Ovary (tissue), 9 donors: ENCODE results near the gene ANKS1B. TPM values are rescaled to one million over a fixed set of nuclear protein-coding genes. Genes with fewer than 3 reads are reported as not detected.

Experiments
- DNase-seq, 5 donors: peaks; one replicate each; pipeline ENCODE4 v3.0.0-alpha.2; 2019 to 2020
- H3K27ac ChIP-seq, 2 donors: fragments of 200-600 bp; one replicate each; pipeline versions ENCODE4 v1.5.1 to v1.8.0; 2019 to 2022
- H3K27me3 ChIP-seq: fragments of 200-600 bp; one replicate; pipeline ENCODE4 v1.8.0; 2022
- H3K36me3 ChIP-seq: fragments of 200-600 bp; sonication (generic); one replicate; pipeline ENCODE4 v1.5.1; 2019
- H3K4me1 ChIP-seq: one replicate; pipeline ENCODE4 v1.8.1; 2013; ENCODE audit warnings: mild to moderate bottlenecking, moderate library complexity; ENCODE audit not compliant: insufficient read depth
- H3K4me3 ChIP-seq: fragments of 200-600 bp; sonication (generic); one replicate; pipeline ENCODE4 v1.5.1; 2017
- H3K9me3 ChIP-seq, 2 donors: fragments of 200-600 bp in 1 of 2; sonication (generic) in 1 of 2; one replicate each; pipeline versions ENCODE4 v1.5.1 to v1.8.1; 2013 to 2019; ENCODE audit warnings: mild to moderate bottlenecking in 1 of 2, moderate library complexity in 1 of 2
- EP300 ChIP-seq: sonication (generic); formaldehyde crosslinking; IDR thresholded peaks from one replicate; pipeline ENCODE4 v1.6.1; 2017; ENCODE audit warnings: antibody characterized with exemption
- POLR2A ChIP-seq: fragments of 450-650 bp; IDR thresholded peaks from one replicate; pipeline ENCODE4 v1.6.1; 2017; ENCODE audit warnings: antibody characterized with exemption, mild to moderate bottlenecking, moderate library complexity
- WGBS, 3 donors: extraction: QIAGEN DNeasy Blood & Tissue Kit in 1 of 3; methylation state at CpG; one replicate each; pipeline versions ENCODE4 v1.1.5 to v1.1.7; 2013 to 2017; 5-methylcytosine and 5-hydroxymethylcytosine counted together
- intact Hi-C, 4 donors: fragments of 100-400 bp; cut with DNase I; formaldehyde crosslinking; loops; one replicate each; pipeline versions ENCODE4 v1.11.0 to v1.15.1; 2022 to 2023
- polyA plus RNA-seq, 2 donors: library from polyadenylated mRNA; stranded (reverse); fragments of 200-250 nt in 1 of 2; fragments of 350-450 nt in 1 of 2; fragmentation: Illumina TruSeq in 1 of 2; extraction: RNeasy Lipid Tissue Mini Kit (QIAGEN cat#74804) in 1 of 2; gene quantifications; one replicate each; pipeline ENCODE4 v1.2.3, GENCODE V29; 2013 to 2014
- total RNA-seq, 7 donors: library from RNA; depleted of rRNA in 2 of 7; stranded (reverse); fragments of >200 nt in 2 of 7; fragmentation: NEBNext Ultra II Directional in 3 of 7; extraction: Animal tissue kit (Norgen Biotek cat#: 25700) in 3 of 7; gene quantifications; one replicate each; pipeline versions ENCODE4 v1.1.0 to v1.2.4, GENCODE V29; 2016 to 2023
- TF ChIP-seq, protein P1 (sequence below), 3 donors: fragments of 450-650 bp in 2 of 3; fragments of 200-600 bp in 1 of 3; IDR thresholded peaks; one replicate each; pipeline versions ENCODE4 v1.5.1 to v1.8.0; 2016 to 2022; ENCODE audit warnings: antibody characterized with exemption in 3 of 3, mild to moderate bottlenecking in 1 of 3
- donor health status: DM: no; HTN: no; CAD: no; lungs with moderate emphysema.
- donor health status: DM: no; HTN: no; CAD: no.
- donor health status: Bipolar disorder and iron deficiency.
- donor health status: DM: yes; HTN: yes; CAD: no.
- donor health status: DM: no; HTN: no; CAD: no.
- donor health status: DM: yes; HTN: yes; CAD: no.

ANKS1B gene
- total and polyA plus RNA-seq, 9 donors = 0.80 to 34.9 (median 7.7) TPM

DNA sequence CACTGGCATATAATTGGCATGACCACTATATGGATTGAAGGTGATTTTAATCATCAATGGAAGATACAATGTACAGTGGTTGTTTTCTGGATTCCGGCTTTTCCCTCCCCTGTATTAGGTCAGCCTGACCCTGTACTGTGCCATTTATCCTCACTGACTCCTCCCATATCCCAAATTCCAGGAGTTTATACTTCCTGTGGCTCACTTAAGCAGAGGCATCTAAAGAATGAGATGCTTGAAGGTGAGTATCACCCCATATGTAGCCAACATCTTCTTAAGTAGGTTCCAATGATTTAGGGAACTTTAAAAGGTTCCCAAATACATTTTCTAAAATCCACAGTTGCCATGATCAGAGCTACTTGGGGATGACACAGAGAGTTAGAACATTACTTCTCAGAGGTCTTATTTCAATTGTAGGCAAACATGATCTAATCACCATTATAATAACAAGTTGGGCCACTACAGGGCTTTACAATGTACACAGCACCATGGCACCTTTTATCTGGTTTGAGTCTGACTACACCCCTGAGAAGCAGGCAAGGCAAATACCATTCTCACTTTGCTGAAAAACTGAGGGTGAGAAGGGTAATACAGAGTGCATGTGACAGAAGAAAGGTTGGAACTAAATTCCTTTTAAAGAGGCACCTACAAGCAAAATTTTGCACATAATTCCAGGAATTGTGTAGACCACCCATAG lies 549.5 kb downstream of the ANKS1B start:
- WGBS, 3 donors = 18 to 32% (median 31%) methylated on average over 1 of the region's 1 CpG
- TF ChIP-seq, protein P1, sequence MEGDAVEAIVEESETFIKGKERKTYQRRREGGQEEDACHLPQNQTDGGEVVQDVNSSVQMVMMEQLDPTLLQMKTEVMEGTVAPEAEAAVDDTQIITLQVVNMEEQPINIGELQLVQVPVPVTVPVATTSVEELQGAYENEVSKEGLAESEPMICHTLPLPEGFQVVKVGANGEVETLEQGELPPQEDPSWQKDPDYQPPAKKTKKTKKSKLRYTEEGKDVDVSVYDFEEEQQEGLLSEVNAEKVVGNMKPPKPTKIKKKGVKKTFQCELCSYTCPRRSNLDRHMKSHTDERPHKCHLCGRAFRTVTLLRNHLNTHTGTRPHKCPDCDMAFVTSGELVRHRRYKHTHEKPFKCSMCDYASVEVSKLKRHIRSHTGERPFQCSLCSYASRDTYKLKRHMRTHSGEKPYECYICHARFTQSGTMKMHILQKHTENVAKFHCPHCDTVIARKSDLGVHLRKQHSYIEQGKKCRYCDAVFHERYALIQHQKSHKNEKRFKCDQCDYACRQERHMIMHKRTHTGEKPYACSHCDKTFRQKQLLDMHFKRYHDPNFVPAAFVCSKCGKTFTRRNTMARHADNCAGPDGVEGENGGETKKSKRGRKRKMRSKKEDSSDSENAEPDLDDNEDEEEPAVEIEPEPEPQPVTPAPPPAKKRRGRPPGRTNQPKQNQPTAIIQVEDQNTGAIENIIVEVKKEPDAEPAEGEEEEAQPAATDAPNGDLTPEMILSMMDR (IDR thresholded peaks at IDR 0.05) = no peak
- no peaks in the 10 kb centered on the region for H3K4me1 ChIP-seq
- no peaks in the 10 kb centered on the region for H3K27me3 ChIP-seq
- intact Hi-C loops = no loop called here
- no peaks in the 10 kb centered on the region for H3K36me3 ChIP-seq
- H3K27ac ChIP-seq = no peak overlapping the region
- no peak overlapping the region for H3K4me3 ChIP-seq
- DNase-seq = no peak
- no peaks in the 10 kb centered on the region for H3K9me3 ChIP-seq

DNA sequence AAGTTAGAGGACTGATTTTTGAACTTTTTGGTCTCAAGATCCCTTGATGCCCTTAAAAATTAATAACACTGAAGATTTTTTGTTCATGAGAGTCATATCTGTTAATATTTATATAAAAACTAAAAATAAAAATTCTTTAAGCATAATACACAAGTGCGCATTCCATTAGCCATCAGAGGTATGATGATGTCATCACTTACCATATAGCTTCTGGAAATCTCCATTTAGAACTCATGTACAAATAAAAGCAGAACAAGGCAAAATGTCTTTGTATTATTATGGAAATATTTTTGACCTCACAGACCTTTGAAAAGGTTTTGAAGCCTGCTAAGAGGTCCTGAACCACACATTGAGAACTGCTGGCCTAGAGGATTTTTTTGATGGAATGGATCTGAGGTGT lies 551.6 kb downstream of the ANKS1B start:
- DNase-seq = no peak
- H3K4me3 ChIP-seq = no peak overlapping the region
- 99 to 100% (median 100%) methylated on average over 1 of the region's 1 CpG for WGBS, 3 donors
- H3K4me1 ChIP-seq = no peaks in the 10 kb centered on the region
- no peaks in the 10 kb centered on the region for H3K9me3 ChIP-seq
- H3K27ac ChIP-seq = no peak overlapping the region
- H3K36me3 ChIP-seq = no peaks in the 10 kb centered on the region
- intact Hi-C loops = no loop called here
- TF ChIP-seq, protein P1 (IDR thresholded peaks at IDR 0.05) = no peak
- TF ChIP-seq POLR2A (no peak), EP300 (no peak)
- H3K27me3 ChIP-seq = no peaks in the 10 kb centered on the region

DNA sequence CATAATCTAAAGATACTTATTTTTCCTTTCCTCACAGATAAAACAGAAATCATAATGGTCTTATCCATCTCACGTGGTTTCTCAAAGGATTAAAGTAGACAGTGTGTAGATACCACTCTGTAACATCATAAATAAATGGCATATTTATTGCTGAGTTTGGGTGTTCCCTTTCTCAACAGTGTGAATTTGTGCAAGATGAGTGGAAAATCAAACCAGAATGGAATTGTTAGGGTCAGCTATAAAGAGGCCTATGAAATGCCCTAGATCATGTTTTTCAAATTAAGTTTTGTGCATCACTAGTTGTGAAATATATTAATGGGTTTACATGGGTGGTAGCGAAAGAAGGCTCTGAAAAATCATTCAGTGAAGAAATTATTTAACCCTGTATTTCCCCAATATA lies 553.5 kb downstream of the ANKS1B start:
- no peak for DNase-seq
- Histone ChIP-seq H3K4me3 (no peak overlapping the region), H3K36me3 (no peaks in the 10 kb centered on the region), H3K27ac (no peak overlapping the region), H3K27me3 (no peaks in the 10 kb centered on the region), H3K9me3 (no peaks in the 10 kb centered on the region), H3K4me1 (no peaks in the 10 kb centered on the region)
- intact Hi-C loops = no loop called here
- 68 to 75% (median 72%) methylated on average over 2 of the region's 2 CpGs for WGBS, 3 donors
- no peak for TF ChIP-seq EP300
- no peak for TF ChIP-seq POLR2A
- TF ChIP-seq, protein P1 (IDR thresholded peaks at IDR 0.05) = no peak

DNA sequence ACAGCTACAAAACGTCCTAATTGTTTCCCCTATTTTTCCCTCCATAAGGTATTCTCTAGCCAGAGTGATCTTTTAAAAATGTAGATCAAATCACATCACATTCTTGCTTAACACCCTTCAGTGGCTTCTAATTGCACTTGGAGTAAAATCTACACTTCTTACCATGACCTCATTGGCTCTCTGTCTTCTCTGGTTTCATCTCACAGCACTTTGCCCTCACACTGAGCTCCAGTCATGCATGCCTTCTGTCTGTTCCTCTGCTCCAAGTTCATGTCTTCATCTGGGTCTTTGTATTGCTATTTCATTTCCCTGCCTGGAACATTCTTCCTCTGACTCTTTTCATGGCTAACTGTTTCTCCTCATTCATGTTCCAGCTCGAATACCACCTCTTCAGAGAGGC lies 557.6 kb downstream of the ANKS1B start:
- Histone ChIP-seq H3K27me3 (no peaks in the 10 kb centered on the region), H3K27ac (no peak overlapping the region), H3K36me3 (no peaks in the 10 kb centered on the region), H3K4me1 (no peaks in the 10 kb centered on the region), H3K9me3 (no peaks in the 10 kb centered on the region), H3K4me3 (no peak overlapping the region)
- TF ChIP-seq, protein P1 (IDR thresholded peaks at IDR 0.05) = no peak
- TF ChIP-seq EP300 (no peak), POLR2A (no peak)
- no peak for DNase-seq
- WGBS, 3 donors = 60 to 81% (median 65%) methylated on average over 2 of the region's 2 CpGs
- intact Hi-C loops = no loop called here
